H1 (cell line): Measurements from ENCODE around the gene CAPZA3. TPM values are rescaled to one million over a fixed set of nuclear protein-coding genes. Genes with fewer than 3 reads are reported as not detected.

Experiments
- ATF2 ChIP-seq: IDR thresholded peaks from 2 replicates; pipeline ENCODE4 v1.6.1; 2012; ENCODE audit warnings: low read length, inconsistent platforms
- ATF3 ChIP-seq: IDR thresholded peaks from 2 replicates; pipeline ENCODE4 v1.6.1; 2011; ENCODE audit warnings: low read depth, mild to moderate bottlenecking, low read length; ENCODE audit not compliant: insufficient read depth
- CBX5 ChIP-seq: fragments of 300-800, 300-1000 bp; sonication (generic); IDR thresholded peaks from 2 replicates; pipeline ENCODE4 v1.7.1; 2016; ENCODE audit warnings: antibody characterized with exemption, low read length, low read depth
- CHD7 ChIP-seq: fragments of 300-600 bp; sonication (generic); IDR thresholded peaks from 2 replicates; pipeline ENCODE4 v1.7.1; 2012; ENCODE audit warnings: low read length, moderate library complexity, mild to moderate bottlenecking, inconsistent platforms; ENCODE audit not compliant: insufficient replicate concordance
- RFX5 ChIP-seq: IDR thresholded peaks from 2 replicates; pipeline ENCODE4 v1.6.1; 2011; ENCODE audit warnings: low read depth, low read length, improper control_type of control experiment, borderline replicate concordance
- polyA plus RNA-seq, 7 experiments: library from polyadenylated mRNA; depleted of rRNA in 3 of 7; stranded (reverse) in 5 of 7; unstranded in 2 of 7; fragments of >200 nt in 5 of 7; fragments of 200-250 nt in 2 of 7; gene quantifications; 1 replicate in 5 of 7; 2 replicates in 1 of 7; 4 replicates in 1 of 7; pipeline versions ENCODE4 v1.2.1 to v1.2.3, GENCODE V29; 2011 to 2013; ENCODE audit warnings: missing spikeins in 2 of 7, mixed read lengths in 2 of 7
- total RNA-seq: library from RNA; stranded (reverse); fragmentation: NEBNext Ultra II Directional; extraction: Animal tissue kit (Norgen Biotek cat#: 25700); gene quantifications from 2 replicates; pipeline ENCODE4 v1.2.1, GENCODE V29; 2021

The CAPZA3 gene
- total and polyA plus RNA-seq, 2 of the 8 experiments (the other 6 are each of a cell fraction or from before 2014, with no cell fraction given): not detected

GRCh38 chr12:18782827-18783226 is 44.9 kb downstream of the CAPZA3 start (continued):
- TF ChIP-seq ATF3 (no peak), RFX5 (no peak), CHD7 (no peak), ATF2 (no peak), CBX5 (no peak)
